Measurements from ENCODE around the gene SEPTIN10.

DNA sequence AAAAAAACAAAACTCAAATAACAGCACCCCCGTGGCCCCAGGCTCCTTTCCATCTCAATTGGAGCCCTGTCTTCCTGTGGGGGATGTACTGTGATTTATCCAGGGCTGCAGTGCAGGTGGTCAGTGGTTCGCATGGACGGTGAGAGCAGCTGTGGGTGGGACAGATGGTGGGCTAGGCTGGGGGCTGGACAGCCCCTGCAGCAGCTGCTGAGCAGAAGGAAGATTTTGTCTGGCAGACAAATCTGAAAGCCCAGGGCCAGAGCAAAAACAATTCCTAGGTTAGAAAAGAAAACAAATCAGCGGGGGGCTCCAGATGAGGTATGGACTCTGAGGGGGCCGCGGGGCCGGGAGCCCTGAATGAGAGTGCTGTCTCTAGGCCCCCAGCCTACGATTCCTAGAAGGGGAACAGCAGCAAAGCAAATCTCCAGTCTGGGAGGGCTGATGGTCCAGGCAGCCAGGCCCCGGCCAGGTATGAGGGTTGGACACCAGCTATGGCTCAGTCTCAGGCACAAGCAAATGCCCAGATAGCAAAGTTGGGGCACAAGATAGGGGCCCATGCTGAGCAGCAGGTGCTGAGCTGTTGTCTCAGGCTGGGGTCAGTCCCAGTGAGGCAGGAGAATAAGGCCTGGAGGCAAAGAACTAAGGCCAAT is 45.8 kb upstream of the SEPTIN10 start:
- no peak for TF ChIP-seq KLF10 (tag by site-specific recombination; IDR thresholded peaks at IDR 0.05)
- TF ChIP-seq, protein P1, sequence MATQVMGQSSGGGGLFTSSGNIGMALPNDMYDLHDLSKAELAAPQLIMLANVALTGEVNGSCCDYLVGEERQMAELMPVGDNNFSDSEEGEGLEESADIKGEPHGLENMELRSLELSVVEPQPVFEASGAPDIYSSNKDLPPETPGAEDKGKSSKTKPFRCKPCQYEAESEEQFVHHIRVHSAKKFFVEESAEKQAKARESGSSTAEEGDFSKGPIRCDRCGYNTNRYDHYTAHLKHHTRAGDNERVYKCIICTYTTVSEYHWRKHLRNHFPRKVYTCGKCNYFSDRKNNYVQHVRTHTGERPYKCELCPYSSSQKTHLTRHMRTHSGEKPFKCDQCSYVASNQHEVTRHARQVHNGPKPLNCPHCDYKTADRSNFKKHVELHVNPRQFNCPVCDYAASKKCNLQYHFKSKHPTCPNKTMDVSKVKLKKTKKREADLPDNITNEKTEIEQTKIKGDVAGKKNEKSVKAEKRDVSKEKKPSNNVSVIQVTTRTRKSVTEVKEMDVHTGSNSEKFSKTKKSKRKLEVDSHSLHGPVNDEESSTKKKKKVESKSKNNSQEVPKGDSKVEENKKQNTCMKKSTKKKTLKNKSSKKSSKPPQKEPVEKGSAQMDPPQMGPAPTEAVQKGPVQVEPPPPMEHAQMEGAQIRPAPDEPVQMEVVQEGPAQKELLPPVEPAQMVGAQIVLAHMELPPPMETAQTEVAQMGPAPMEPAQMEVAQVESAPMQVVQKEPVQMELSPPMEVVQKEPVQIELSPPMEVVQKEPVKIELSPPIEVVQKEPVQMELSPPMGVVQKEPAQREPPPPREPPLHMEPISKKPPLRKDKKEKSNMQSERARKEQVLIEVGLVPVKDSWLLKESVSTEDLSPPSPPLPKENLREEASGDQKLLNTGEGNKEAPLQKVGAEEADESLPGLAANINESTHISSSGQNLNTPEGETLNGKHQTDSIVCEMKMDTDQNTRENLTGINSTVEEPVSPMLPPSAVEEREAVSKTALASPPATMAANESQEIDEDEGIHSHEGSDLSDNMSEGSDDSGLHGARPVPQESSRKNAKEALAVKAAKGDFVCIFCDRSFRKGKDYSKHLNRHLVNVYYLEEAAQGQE (tag by site-specific recombination; IDR thresholded peaks at IDR 0.05), result no peak
- TF ChIP-seq, protein P2, sequence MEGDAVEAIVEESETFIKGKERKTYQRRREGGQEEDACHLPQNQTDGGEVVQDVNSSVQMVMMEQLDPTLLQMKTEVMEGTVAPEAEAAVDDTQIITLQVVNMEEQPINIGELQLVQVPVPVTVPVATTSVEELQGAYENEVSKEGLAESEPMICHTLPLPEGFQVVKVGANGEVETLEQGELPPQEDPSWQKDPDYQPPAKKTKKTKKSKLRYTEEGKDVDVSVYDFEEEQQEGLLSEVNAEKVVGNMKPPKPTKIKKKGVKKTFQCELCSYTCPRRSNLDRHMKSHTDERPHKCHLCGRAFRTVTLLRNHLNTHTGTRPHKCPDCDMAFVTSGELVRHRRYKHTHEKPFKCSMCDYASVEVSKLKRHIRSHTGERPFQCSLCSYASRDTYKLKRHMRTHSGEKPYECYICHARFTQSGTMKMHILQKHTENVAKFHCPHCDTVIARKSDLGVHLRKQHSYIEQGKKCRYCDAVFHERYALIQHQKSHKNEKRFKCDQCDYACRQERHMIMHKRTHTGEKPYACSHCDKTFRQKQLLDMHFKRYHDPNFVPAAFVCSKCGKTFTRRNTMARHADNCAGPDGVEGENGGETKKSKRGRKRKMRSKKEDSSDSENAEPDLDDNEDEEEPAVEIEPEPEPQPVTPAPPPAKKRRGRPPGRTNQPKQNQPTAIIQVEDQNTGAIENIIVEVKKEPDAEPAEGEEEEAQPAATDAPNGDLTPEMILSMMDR (tag by site-specific recombination; IDR thresholded peaks at IDR 0.05), result no peak
- TF ChIP-seq, protein P3, sequence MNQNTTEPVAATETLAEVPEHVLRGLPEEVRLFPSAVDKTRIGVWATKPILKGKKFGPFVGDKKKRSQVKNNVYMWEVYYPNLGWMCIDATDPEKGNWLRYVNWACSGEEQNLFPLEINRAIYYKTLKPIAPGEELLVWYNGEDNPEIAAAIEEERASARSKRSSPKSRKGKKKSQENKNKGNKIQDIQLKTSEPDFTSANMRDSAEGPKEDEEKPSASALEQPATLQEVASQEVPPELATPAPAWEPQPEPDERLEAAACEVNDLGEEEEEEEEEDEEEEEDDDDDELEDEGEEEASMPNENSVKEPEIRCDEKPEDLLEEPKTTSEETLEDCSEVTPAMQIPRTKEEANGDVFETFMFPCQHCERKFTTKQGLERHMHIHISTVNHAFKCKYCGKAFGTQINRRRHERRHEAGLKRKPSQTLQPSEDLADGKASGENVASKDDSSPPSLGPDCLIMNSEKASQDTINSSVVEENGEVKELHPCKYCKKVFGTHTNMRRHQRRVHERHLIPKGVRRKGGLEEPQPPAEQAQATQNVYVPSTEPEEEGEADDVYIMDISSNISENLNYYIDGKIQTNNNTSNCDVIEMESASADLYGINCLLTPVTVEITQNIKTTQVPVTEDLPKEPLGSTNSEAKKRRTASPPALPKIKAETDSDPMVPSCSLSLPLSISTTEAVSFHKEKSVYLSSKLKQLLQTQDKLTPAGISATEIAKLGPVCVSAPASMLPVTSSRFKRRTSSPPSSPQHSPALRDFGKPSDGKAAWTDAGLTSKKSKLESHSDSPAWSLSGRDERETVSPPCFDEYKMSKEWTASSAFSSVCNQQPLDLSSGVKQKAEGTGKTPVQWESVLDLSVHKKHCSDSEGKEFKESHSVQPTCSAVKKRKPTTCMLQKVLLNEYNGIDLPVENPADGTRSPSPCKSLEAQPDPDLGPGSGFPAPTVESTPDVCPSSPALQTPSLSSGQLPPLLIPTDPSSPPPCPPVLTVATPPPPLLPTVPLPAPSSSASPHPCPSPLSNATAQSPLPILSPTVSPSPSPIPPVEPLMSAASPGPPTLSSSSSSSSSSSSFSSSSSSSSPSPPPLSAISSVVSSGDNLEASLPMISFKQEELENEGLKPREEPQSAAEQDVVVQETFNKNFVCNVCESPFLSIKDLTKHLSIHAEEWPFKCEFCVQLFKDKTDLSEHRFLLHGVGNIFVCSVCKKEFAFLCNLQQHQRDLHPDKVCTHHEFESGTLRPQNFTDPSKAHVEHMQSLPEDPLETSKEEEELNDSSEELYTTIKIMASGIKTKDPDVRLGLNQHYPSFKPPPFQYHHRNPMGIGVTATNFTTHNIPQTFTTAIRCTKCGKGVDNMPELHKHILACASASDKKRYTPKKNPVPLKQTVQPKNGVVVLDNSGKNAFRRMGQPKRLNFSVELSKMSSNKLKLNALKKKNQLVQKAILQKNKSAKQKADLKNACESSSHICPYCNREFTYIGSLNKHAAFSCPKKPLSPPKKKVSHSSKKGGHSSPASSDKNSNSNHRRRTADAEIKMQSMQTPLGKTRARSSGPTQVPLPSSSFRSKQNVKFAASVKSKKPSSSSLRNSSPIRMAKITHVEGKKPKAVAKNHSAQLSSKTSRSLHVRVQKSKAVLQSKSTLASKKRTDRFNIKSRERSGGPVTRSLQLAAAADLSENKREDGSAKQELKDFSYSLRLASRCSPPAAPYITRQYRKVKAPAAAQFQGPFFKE (tag by site-specific recombination; IDR thresholded peaks at IDR 0.05; ENCODE audit: borderline replicate concordance), result no peak
- no peak for TF ChIP-seq ZNF558 (tag by site-specific recombination; IDR thresholded peaks at IDR 0.05)
- TF ChIP-seq, protein P4, sequence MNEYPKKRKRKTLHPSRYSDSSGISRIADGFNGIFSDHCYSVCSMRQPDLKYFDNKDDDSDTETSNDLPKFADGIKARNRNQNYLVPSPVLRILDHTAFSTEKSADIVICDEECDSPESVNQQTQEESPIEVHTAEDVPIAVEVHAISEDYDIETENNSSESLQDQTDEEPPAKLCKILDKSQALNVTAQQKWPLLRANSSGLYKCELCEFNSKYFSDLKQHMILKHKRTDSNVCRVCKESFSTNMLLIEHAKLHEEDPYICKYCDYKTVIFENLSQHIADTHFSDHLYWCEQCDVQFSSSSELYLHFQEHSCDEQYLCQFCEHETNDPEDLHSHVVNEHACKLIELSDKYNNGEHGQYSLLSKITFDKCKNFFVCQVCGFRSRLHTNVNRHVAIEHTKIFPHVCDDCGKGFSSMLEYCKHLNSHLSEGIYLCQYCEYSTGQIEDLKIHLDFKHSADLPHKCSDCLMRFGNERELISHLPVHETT (tag by site-specific recombination; IDR thresholded peaks at IDR 0.05), result no peak
- TF ChIP-seq, protein P5, sequence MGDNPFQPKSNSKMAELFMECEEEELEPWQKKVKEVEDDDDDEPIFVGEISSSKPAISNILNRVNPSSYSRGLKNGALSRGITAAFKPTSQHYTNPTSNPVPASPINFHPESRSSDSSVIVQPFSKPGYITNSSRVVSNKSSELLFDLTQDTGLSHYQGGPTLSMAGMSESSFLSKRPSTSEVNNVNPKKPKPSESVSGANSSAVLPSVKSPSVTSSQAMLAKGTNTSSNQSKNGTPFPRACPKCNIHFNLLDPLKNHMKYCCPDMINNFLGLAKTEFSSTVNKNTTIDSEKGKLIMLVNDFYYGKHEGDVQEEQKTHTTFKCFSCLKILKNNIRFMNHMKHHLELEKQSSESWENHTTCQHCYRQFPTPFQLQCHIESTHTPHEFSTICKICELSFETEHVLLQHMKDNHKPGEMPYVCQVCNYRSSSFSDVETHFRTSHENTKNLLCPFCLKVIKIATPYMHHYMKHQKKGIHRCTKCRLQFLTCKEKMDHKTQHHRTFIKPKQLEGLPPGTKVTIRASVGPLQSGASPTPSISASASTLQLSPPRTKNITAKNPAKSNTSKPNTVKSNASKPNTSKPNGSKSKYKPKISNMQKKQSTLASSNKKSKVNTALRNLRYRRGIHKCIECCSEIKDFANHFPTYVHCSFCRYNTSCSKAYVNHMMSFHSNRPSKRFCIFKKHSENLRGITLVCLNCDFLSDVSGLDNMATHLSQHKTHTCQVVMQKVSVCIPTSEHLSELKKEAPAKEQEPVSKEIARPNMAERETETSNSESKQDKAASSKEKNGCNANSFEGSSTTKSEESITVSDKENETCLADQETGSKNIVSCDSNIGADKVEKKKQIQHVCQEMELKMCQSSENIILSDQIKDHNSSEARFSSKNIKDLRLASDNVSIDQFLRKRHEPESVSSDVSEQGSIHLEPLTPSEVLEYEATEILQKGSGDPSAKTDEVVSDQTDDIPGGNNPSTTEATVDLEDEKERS (tag by site-specific recombination; IDR thresholded peaks at IDR 0.05), result no peak
- TF ChIP-seq, protein P6, sequence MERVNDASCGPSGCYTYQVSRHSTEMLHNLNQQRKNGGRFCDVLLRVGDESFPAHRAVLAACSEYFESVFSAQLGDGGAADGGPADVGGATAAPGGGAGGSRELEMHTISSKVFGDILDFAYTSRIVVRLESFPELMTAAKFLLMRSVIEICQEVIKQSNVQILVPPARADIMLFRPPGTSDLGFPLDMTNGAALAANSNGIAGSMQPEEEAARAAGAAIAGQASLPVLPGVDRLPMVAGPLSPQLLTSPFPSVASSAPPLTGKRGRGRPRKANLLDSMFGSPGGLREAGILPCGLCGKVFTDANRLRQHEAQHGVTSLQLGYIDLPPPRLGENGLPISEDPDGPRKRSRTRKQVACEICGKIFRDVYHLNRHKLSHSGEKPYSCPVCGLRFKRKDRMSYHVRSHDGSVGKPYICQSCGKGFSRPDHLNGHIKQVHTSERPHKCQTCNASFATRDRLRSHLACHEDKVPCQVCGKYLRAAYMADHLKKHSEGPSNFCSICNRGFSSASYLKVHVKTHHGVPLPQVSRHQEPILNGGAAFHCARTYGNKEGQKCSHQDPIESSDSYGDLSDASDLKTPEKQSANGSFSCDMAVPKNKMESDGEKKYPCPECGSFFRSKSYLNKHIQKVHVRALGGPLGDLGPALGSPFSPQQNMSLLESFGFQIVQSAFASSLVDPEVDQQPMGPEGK (tag by site-specific recombination; IDR thresholded peaks at IDR 0.05), result no peak
- TF ChIP-seq, protein P7, sequence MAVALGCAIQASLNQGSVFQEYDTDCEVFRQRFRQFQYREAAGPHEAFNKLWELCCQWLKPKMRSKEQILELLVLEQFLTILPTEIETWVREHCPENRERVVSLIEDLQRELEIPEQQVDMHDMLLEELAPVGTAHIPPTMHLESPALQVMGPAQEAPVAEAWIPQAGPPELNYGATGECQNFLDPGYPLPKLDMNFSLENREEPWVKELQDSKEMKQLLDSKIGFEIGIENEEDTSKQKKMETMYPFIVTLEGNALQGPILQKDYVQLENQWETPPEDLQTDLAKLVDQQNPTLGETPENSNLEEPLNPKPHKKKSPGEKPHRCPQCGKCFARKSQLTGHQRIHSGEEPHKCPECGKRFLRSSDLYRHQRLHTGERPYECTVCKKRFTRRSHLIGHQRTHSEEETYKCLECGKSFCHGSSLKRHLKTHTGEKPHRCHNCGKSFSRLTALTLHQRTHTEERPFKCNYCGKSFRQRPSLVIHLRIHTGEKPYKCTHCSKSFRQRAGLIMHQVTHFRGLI (tag by site-specific recombination; IDR thresholded peaks at IDR 0.05), result no peak
- no peak for TF ChIP-seq ZBTB17 (tag by site-specific recombination; IDR thresholded peaks at IDR 0.05)
- no peak for TF ChIP-seq YY1 (tag by site-specific recombination; IDR thresholded peaks at IDR 0.05)
- TF ChIP-seq ZNF112 (tag by site-specific recombination; IDR thresholded peaks at IDR 0.05), result no peak
